Measurements from ENCODE around the gene SLC15A4. TPM values are rescaled to one million over a fixed set of nuclear protein-coding genes. Genes with fewer than 3 reads are reported as not detected.

SLC15A4 gene
- total RNA-seq, 1 donor from 2014 or later = 24.6 TPM

DNA sequence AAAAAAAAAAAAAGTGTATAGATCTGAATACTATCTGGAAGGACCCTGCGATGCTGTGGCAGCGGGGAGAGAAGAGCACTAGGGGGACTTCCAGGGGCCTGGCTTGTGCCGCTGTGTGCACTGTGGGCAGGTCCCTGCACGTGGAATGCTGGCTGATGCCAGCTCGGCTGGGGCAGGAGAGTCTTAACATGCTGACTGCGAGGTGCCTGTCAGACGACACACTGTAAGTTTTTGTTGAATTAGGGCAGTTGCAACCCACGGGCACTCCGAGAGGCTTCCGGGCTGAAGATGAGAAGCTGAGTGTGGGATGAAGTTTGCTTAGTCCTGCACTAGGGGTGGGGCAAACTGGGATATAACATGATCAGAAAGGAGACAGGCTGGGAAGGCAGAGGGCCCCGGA lies 40.2 kb upstream of the SLC15A4 start:
- peaks cover 16% of the 10 kb centered on the region for H3K4me1 Mint-ChIP-seq (ENCODE audit: unreplicated experiment)
- no peak for DNase-seq (ENCODE audit: extremely low spot score, unreplicated experiment)
- H3K9me3 Mint-ChIP-seq = no peaks in the 10 kb centered on the region
- TF ChIP-seq, protein P1, sequence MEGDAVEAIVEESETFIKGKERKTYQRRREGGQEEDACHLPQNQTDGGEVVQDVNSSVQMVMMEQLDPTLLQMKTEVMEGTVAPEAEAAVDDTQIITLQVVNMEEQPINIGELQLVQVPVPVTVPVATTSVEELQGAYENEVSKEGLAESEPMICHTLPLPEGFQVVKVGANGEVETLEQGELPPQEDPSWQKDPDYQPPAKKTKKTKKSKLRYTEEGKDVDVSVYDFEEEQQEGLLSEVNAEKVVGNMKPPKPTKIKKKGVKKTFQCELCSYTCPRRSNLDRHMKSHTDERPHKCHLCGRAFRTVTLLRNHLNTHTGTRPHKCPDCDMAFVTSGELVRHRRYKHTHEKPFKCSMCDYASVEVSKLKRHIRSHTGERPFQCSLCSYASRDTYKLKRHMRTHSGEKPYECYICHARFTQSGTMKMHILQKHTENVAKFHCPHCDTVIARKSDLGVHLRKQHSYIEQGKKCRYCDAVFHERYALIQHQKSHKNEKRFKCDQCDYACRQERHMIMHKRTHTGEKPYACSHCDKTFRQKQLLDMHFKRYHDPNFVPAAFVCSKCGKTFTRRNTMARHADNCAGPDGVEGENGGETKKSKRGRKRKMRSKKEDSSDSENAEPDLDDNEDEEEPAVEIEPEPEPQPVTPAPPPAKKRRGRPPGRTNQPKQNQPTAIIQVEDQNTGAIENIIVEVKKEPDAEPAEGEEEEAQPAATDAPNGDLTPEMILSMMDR (conservative IDR thresholded peaks at IDR 0.05) = no peak
- peaks cover 10% of the 10 kb centered on the region for H3K27me3 Mint-ChIP-seq
- no peaks in the 10 kb centered on the region for H3K36me3 Mint-ChIP-seq
- no peak overlapping the region for H3K4me3 Mint-ChIP-seq
- H3K27ac Mint-ChIP-seq = no peak overlapping the region

DNA sequence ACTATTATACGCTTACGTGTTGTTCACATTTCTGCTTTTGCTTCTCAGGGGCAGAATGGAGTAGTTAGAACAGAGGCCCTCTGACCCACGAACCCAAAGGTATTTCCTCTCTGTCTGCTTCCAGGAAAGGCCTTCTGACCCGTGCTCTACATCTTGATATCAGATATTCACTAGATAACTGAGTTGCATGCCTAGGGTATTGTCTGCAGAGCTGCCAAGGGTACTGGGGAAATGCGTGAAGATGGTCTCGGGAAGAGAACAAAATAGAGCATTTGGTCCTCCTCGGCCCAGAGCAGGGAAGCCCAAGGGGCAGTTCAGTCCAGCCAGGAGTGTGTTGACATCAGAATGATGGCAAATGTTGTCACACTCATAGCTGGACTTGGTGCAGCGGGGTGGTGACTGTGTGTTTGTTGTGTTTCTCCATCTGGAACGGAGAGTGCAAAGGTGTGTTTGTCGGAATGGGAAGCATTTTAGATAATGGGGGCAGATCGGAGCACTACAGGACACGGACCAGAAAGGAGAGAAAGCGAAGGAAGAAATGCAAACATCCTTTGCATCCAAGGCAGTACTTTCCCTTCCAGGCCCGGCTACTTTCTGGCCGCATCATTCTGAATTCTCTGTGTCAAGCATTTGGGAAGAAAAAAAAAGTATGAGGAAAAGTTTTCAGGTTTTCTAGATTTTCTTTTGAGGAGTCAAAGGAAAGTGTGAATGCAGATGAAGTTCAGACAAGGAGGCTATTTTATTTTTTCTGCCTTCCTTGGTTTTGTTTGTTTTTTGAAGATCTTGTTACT lies 37.7 kb upstream of the SLC15A4 start:
- Mint-ChIP-seq H3K36me3 (no peaks in the 10 kb centered on the region), H3K4me1 (ENCODE audit: unreplicated experiment) (peaks cover 13% of the 10 kb centered on the region), H3K9me3 (no peaks in the 10 kb centered on the region), H3K4me3 (no peak overlapping the region), H3K27ac (no peak overlapping the region), H3K27me3 (peaks cover 16% of the 10 kb centered on the region)
- DNase-seq (ENCODE audit: extremely low spot score, unreplicated experiment) = no peak
- TF ChIP-seq, protein P1 (conservative IDR thresholded peaks at IDR 0.05) = no peak

DNA sequence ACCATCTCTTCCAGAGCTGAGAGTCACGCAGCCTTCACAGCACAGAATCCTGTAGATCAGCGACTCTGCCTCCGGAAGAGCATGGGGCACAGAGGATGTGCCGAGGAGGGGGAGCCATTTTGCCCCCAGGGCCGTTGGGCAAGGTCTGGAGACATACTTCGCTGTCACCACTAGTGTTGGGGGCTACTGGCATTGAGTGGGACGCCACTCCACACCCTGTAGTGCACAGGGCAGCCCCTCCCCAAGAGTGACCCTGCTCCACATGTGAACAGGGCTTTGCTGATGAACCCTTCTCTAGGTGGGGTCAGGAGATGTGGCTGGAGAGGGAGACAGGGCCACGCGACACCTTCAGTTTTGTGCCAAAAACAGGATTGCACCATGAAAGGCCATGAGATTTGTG lies 35.6 kb upstream of the SLC15A4 start:
- H3K4me1 Mint-ChIP-seq (ENCODE audit: unreplicated experiment) = peaks cover 9% of the 10 kb centered on the region
- H3K27ac Mint-ChIP-seq = no peak overlapping the region
- TF ChIP-seq, protein P1 (conservative IDR thresholded peaks at IDR 0.05) = no peak
- peaks cover 27% of the 10 kb centered on the region for H3K27me3 Mint-ChIP-seq
- H3K9me3 Mint-ChIP-seq = no peaks in the 10 kb centered on the region
- DNase-seq (ENCODE audit: extremely low spot score, unreplicated experiment) = no peak
- no peaks in the 10 kb centered on the region for H3K36me3 Mint-ChIP-seq
- H3K4me3 Mint-ChIP-seq = no peak overlapping the region

DNA sequence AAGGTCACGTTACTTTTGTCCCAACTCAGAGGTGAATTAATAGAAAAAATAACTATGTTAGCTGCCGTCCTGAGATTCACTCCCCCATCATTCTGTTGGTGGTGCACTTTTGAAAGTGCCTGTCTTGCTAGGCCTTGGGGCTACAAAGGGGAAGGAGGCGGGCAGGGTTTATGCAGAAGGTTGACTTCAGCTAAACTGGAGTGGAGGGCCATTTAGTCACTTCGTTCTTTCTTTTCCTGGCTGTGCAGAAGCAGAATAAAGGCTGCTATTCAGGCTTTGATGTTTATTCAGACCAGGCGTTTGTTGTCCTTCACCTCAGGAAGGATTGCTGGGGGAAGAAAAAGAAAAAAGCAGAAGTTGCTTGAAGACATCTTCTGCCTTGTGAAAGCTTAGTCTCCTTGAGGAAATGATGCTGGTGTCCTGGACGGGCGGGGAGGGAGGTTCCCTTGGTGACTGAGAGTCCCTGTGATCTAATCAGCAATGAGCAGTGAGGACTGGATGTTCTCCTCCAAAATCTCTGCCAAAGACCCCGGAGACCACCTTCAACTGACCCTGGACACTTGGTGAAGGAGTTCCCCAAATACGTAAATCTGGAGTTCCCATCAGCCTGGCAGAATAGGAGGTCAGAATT lies 33.5 kb upstream of the SLC15A4 start:
- TF ChIP-seq, protein P1 (conservative IDR thresholded peaks at IDR 0.05) = no peak
- peaks cover 38% of the 10 kb centered on the region for H3K27me3 Mint-ChIP-seq
- no peak for DNase-seq (ENCODE audit: extremely low spot score, unreplicated experiment)
- H3K9me3 Mint-ChIP-seq = no peaks in the 10 kb centered on the region
- H3K36me3 Mint-ChIP-seq = no peaks in the 10 kb centered on the region
- H3K4me1 Mint-ChIP-seq (ENCODE audit: unreplicated experiment) = peaks cover 7% of the 10 kb centered on the region
- no peak overlapping the region for H3K4me3 Mint-ChIP-seq
- no peak overlapping the region for H3K27ac Mint-ChIP-seq

DNA sequence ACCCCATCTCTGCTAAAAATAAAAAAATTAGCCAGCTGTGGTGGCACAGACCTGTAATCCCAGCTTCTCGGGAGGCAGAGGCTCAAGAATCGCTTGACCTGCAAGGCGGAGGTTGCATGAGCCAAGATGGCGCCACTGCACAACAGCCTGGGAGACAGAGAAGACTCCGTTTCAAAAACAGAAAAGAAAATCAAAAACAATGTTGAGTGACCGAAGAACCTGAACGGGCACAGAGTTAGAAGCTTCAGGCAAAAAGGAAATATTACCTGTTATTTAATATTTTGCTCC lies 33.0 kb upstream of the SLC15A4 start:
- DNase-seq (ENCODE audit: extremely low spot score, unreplicated experiment) = no peak
- Mint-ChIP-seq H3K4me3 (no peak overlapping the region), H3K27ac (no peak overlapping the region), H3K36me3 (no peaks in the 10 kb centered on the region), H3K27me3 (peaks cover 43% of the 10 kb centered on the region), H3K9me3 (no peaks in the 10 kb centered on the region), H3K4me1 (ENCODE audit: unreplicated experiment) (peaks cover 7% of the 10 kb centered on the region)
- TF ChIP-seq, protein P1 (conservative IDR thresholded peaks at IDR 0.05) = no peak
